ENCODE data around the gene DLK2.
"Not testable (repeated sequence)": the region's sequence is repeated elsewhere in the genome, so short reads cannot be mapped to it uniquely, and the experiment has no call there.

The DLK2 gene

DNA sequence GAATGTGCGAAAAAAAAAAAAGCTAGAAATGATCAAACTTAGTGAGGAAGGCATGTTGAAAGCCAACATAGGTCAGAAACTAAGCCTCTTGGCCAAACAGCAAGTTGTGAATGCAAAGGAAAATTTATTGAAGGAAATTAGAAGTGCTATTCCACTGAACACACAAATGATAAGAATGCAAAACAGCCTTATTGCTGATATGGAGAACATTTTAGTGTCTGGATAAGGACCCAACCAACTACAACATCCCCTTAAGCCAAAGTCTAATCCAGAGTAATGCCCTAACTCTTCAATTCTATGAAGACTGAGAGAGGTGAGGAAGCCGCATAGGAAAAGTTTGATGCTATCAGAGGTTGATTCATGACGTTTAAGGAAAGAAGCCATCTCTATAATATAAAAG, 33.5 kb downstream of the DLK2 start:
- no peak for DNase-seq

GRCh38 chr6:43420012-43420709, 35.2 kb downstream of the DLK2 start:
- no peak for DNase-seq

GRCh38 chr6:43416935-43417334, 38.4 kb downstream of the DLK2 start:
- no peak for DNase-seq

DNA sequence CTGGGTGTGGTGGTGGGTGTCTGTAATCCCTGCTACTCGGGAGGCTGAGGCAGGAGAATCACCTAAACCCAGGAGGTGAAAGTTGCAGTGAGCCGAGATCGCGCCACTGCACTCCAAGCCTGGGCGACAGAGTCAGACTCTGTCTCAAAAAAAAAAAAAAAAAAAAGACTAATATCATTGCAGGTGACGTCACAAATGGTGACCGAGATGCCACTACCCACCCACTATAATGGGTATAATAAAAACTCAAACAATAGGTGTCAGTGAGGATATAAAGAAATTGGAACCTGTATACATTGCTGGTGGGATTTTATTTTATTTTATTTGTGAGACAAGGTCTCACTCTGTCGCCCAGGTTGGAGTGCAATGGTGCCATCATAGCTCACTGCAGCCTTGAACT, 40.1 kb downstream of the DLK2 start:
- not testable (repeated sequence) for DNase-seq

DNA sequence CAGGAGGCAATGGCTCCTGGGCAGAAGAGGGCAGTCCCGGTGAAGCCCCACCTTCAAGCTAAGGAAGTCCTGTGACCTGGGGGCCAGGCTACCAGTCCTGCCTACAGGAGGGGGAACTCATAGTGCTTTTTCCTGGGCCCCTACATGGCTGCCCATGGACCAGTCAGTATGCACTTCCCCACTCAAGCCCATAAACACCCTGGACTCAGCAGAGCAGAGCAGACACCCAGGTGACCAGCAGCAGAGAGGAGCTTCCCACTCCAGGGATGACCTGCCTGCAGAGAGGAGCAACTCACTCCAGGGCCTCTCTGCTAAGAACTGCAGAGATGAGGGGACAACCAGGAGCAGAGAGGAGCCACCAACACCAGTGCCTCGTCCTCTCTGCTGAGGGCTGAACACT, 42.3 kb downstream of the DLK2 start:
- DNase-seq = no peak

GRCh38 chr6:43412541-43412940, 42.8 kb downstream of the DLK2 start:
- no peak for DNase-seq

DNA sequence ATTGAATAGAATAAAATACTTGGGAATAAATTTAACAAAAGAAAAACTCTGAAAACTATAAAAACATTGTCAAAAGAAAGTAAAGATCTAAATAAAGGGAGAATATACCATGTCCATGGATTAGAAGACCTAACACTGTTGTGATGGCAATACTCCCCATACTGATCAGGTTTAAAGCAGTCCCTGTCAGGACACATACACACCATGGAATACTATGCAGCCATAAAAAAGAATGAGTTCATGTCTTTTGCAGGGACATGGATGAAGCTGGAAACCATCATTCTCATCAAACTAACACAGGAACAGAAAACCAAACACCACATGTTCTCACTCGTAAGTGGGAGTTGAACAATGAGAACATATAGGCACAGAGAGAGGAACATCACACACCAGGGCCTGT, 44.6 kb downstream of the DLK2 start:
- not testable (repeated sequence) for DNase-seq

DNA sequence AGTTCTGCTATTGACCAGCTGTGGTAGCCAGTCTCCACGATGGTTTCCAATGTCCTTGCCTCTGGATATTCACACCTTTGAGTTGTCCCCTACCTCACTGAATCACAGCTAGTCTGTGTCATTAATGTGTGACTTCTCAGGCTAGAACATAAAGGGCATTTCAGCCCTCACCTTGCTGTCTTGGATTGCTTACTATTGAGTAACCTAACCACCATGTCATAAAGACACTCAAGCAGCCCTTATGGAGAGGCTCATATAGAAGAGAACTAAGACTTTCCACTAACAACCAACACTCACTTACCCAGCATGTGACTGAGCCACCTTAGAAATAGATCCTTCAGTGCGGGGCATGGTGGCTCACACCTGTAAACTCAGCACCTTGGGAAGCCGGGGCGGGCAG, 47.1 kb downstream of the DLK2 start:
- DNase-seq = no peak

DNA sequence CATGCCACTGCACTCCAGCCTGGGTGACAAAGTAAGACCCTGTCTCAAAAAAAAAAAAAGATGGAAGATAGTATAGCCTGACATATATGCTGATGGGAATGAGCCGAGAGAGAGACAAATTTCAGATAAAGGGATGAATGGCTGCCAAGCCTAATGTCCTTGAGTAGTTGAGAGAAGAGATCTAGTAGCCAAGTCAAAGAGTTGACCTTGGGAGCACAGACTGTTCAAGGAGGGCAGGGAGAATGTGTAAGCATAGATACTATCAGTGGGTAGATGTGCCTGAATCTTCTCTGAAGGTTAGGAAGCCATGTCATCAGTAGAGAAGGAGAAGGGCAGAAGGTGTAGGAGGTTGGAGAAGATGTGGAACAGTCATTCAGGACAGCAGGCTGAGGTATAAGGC, 48.1 kb downstream of the DLK2 start:
- DNase-seq = no peak

DNA sequence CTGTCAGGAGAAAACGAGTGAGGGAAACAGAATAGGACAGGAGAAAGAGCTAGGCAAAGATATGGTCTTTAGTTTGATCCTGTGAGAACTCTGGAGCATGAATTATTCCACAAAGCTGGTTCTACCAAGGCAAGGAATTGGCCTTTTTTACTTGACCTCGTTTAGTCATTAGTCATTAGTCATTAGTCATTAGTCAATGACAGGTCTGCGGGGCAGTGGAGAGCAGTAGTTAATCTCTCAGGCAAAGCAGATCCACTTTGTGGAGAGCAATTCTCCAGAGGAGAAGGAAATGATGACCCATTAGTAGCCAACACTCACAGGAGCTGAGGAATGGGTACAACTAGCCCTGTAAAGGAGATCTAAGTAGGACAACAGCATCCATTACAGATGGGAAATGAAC, 50.0 kb downstream of the DLK2 start:
- no peak for DNase-seq

DNA sequence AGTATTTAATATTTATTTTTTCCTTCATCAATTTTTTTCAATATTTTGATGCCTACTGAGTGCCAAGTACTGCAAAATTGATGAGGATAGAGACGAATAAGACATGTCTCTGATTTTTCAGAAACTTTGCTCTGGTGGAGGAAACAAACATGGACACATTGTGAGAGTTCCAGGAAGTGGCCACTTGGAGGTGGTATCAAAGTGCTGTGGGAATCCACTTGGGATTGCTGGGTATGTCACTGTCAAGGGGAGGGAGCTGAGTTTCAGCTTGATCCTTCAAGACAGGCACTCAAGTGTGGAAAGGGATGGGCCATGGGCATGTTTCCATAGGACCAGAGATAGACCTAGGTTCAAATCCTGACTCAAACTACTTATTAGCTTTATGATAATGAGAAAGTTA, 52.5 kb downstream of the DLK2 start:
- DNase-seq = no peak

GRCh38 chr6:43401730-43402129, 53.6 kb downstream of the DLK2 start:
- no peak for DNase-seq

Data from activated CD4-positive, alpha-beta T cell treated with anti-CD3 and anti-CD28 coated beads, Interleukin-2, amount 50 U/mL, for 48 hours (primary cell).